Gastrocnemius medialis (tissue), 4 donors: ENCODE measurements around the gene RHOT2. TPM values are rescaled to one million over a fixed set of nuclear protein-coding genes. Genes with fewer than 3 reads are reported as not detected.

Experiments used
- ATAC-seq, 2 donors: fragments of 150-250 bp; one replicate each; pipeline ENCODE4 v1.9.1; 2016
- DNase-seq, 2 donors: peaks; one replicate each; pipeline ENCODE4 v3.0.0-alpha.2; 2019
- H3K27ac ChIP-seq, 4 donors: fragments of 200-600 bp; sonication (generic); 1 replicate in 1 of 4; 2 replicates in 3 of 4; pipeline ENCODE4 v1.5.1; 2016 to 2018; ENCODE audit warnings: mild to moderate bottlenecking in 2 of 4, moderate library complexity in 1 of 4
- H3K27me3 ChIP-seq, 3 donors: fragments of 200-600 bp; sonication (generic) in 2 of 3; 1 replicate in 1 of 3; 2 replicates in 2 of 3; pipeline versions ENCODE4 v1.5.1 to v1.6.0; 2016 to 2019; ENCODE audit warnings: mild to moderate bottlenecking in 1 of 3, moderate library complexity in 1 of 3
- H3K36me3 ChIP-seq, 2 donors: fragments of 200-600 bp; sonication (generic) in 1 of 2; one replicate each; pipeline ENCODE4 v1.5.1; 2017 to 2018
- H3K4me1 ChIP-seq, 2 donors: fragments of 200-600 bp; sonication (generic) in 1 of 2; one replicate each; pipeline ENCODE4 v1.5.1; 2016 to 2017; ENCODE audit warnings: mild to moderate bottlenecking in 2 of 2
- H3K4me3 ChIP-seq, 4 donors: fragments of 200-600 bp; sonication (generic) in 3 of 4; 1 replicate in 1 of 4; 2 replicates in 3 of 4; pipeline ENCODE4 v1.5.1; 2016 to 2019; ENCODE audit warnings: mild to moderate bottlenecking in 2 of 4
- H3K9me3 ChIP-seq, 3 donors: fragments of 200-600 bp; sonication (generic) in 2 of 3; 1 replicate in 1 of 3; 2 replicates in 2 of 3; pipeline ENCODE4 v1.5.1; 2016 to 2019
- CTCF ChIP-seq, 5 experiments: fragments of 450-650 bp in 3 of 5; fragments of 200-600 bp in 2 of 5; sonication (generic) in 2 of 5; IDR thresholded peaks in 4 of 5; conservative IDR thresholded peaks in 1 of 5; 1 replicate in 4 of 5; 2 replicates in 1 of 5; pipeline ENCODE4 v1.5.1; 2016 to 2019; ENCODE audit warnings: antibody characterized with exemption in 5 of 5, mild to moderate bottlenecking in 3 of 5, moderate library complexity in 3 of 5
- POLR2A ChIP-seq, 2 donors: fragments of 450-650 bp; IDR thresholded peaks; one replicate each; pipeline ENCODE4 v1.6.1; 2017; ENCODE audit warnings: antibody characterized with exemption in 2 of 2, mild to moderate bottlenecking in 2 of 2, moderate library complexity in 2 of 2
- in situ Hi-C, 4 donors: fragments of 200-750 bp; cut with MboI; loops; one replicate each; pipeline versions ENCODE4 v1.15.0 to v1.8.0; 2017; ENCODE audit warnings: low sequenced_read_pairs in 4 of 4
- intact Hi-C: fragments of 100-400 bp; cut with DNase I; formaldehyde crosslinking; loops from one replicate; pipeline ENCODE4 v1.15.1; 2023; ENCODE audit warnings: low total_unique reads
- total RNA-seq, 4 donors: library from RNA; depleted of rRNA; stranded (reverse); fragments of >200 nt; gene quantifications; one replicate each; pipeline versions ENCODE4 v1.1.0 to v1.2.3, GENCODE V29; 2016

Gene RHOT2
- total RNA-seq, 4 donors from 2014 or later: 20.9 to 41.6 (median 27.3) TPM

- Histone ChIP-seq H3K9me3 (no peaks in the 10 kb centered on the region), H3K36me3 (peaks cover 0 to 11% of the 10 kb centered on the region in 2 donors), H3K27ac (no peak overlapping the region), H3K27me3 (no peaks in the 10 kb centered on the region), H3K4me1 (peaks cover 0 to 7% of the 10 kb centered on the region in 2 donors), H3K4me3 (no peak overlapping the region)
- intact Hi-C loops (no loop called here), in situ Hi-C loops (no loop called here)
- ATAC-seq (no peak), DNase-seq (no peak)
- TF ChIP-seq POLR2A (IDR thresholded peaks at IDR 0.05) (no peak), CTCF (IDR thresholded peaks at IDR 0.05 in 4 of 5, conservative IDR thresholded peaks at IDR 0.05 in 1 of 5) (no peak)
Observed at GRCh38 chr16:622920-623280, 45.0 kb upstream of the RHOT2 start.

GRCh38 chr16:624526-625070 lies 43.3 kb upstream of the RHOT2 start:
- Histone ChIP-seq H3K36me3 (peaks cover 0 to 11% of the 10 kb centered on the region in 2 donors), H3K27ac (no peak overlapping the region), H3K9me3 (no peaks in the 10 kb centered on the region), H3K27me3 (no peaks in the 10 kb centered on the region), H3K4me3 (no peak overlapping the region), H3K4me1 (peaks cover under 1 to 7% of the 10 kb centered on the region in 2 donors)
- intact Hi-C loops: no loop called here
- no peak for TF ChIP-seq POLR2A (IDR thresholded peaks at IDR 0.05)
- no peak for TF ChIP-seq CTCF (IDR thresholded peaks at IDR 0.05 in 4 of 5, conservative IDR thresholded peaks at IDR 0.05 in 1 of 5)
- no peak for ATAC-seq
- no peak for DNase-seq
- in situ Hi-C loops: no loop called here

GRCh38 chr16:625117-625976 lies 42.6 kb upstream of the RHOT2 start:
- H3K27ac ChIP-seq: no peak overlapping the region
- intact Hi-C loops (no loop called here), in situ Hi-C loops (no loop called here)
- peaks cover 6 to 11% of the 10 kb centered on the region in 2 donors for H3K4me1 ChIP-seq
- TF ChIP-seq CTCF (IDR thresholded peaks at IDR 0.05 in 4 of 5, conservative IDR thresholded peaks at IDR 0.05 in 1 of 5) (no peak), POLR2A (IDR thresholded peaks at IDR 0.05) (no peak)
- H3K4me3 ChIP-seq: no peak overlapping the region
- ATAC-seq: no peak
- no peaks in the 10 kb centered on the region for H3K27me3 ChIP-seq
- H3K36me3 ChIP-seq: peaks cover 0 to 11% of the 10 kb centered on the region in 2 donors
- no peak for DNase-seq
- no peaks in the 10 kb centered on the region for H3K9me3 ChIP-seq

- Histone ChIP-seq H3K27ac (no peak overlapping the region), H3K36me3 (peaks cover 0 to 11% of the 10 kb centered on the region in 2 donors), H3K4me1 (peaks cover 11% of the 10 kb centered on the region in 2 donors), H3K9me3 (no peaks in the 10 kb centered on the region), H3K4me3 (no peak overlapping the region), H3K27me3 (no peaks in the 10 kb centered on the region)
- TF ChIP-seq CTCF (IDR thresholded peaks at IDR 0.05 in 4 of 5, conservative IDR thresholded peaks at IDR 0.05 in 1 of 5): no peak
- no peak for TF ChIP-seq POLR2A (IDR thresholded peaks at IDR 0.05)
- DNase-seq (no peak), ATAC-seq (no peak)
- intact Hi-C loops (no loop called here), in situ Hi-C loops (no loop called here)
Observed at GRCh38 chr16:625977-626765, 41.8 kb upstream of the RHOT2 start.
